NCI-H2227 (cell line): ENCODE results near the gene PSMB3.

Experiments
- DNase-seq: peaks from one replicate; lab custom pipeline; 2025; ENCODE audit not compliant: unreplicated experiment; lab: John Stamatoyannopoulos, UW

The PSMB3 gene

DNA sequence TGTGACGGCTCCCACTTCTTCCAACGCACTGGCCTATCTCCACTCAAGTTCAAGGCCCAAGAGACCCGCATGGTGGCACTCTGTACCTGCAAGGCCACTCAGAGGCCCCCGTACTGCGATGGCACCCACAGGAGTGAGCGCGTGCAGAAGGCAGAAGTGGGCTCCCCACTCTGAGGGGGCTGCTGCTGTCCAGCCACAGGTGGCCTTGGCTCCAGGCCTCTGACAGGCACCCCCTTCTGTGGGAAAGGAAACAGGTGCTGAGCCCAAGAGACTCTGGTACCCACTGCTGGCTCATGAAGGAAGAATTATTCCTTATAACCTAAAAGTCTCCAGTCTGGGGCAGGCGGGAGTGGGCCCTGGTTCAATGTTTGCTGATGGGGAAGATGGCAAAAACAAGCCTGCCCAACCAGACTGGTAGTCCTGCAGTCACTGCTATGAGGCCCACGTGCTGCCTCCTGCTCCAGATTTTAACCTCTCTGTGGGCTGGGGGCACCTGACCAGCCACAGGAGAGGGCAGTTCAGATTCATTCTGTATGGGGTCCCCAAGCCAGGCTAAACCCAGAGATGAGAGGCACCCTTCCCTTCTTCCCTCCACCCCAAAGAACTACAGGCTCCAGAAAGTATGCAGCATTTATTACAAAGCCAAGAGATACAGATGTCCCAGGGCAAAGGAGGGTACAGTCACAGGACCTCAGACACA, 19.1 kb upstream of the PSMB3 start:
- no peak for DNase-seq

DNA sequence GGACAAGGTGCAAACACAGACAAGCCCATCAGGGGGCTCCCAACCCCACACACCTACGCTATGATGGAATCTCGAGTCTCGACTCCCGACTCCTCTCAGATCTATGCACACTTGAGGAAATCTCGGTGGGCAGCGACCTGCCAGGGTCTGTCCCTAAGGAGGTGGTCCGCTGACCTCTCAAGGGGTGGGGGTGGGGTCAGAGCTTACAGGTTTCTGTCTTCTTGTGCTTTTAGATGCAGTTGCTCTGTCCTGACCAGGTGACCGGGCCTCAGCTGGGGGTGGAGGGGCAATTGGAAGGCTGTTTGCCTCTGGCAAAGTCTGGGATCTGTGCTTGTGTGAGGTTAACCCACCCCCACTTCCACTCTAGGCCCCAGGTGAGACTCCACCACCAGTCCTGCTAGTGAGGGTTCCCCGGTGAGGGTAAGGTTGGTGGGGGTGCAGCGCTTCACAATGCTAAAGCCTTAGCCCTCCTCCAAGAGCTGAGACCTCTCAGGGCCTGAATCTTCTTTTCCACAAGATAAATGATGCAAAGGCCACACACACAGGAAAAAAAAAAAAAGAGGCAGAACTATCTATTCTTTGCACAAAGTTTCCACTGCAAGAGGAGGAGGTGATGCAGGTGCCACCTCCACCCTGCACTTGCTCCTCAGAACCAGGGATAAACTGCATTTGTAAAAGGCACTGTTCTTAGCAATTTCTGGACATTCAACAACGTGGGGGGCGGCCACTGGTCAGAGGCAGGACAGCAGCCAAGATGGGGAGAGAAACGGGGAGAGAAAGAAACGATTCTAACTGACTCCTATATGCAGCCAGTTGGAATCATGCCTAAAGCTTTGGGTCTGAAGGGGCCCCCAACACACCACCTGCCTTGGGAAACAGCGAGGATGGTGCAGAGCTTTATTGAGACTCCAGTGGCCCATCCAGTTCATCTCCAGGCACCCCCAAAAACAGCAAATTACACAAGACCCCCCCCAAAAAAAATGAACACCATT, 18.3 kb upstream of the PSMB3 start:
- DNase-seq = no peak

DNA sequence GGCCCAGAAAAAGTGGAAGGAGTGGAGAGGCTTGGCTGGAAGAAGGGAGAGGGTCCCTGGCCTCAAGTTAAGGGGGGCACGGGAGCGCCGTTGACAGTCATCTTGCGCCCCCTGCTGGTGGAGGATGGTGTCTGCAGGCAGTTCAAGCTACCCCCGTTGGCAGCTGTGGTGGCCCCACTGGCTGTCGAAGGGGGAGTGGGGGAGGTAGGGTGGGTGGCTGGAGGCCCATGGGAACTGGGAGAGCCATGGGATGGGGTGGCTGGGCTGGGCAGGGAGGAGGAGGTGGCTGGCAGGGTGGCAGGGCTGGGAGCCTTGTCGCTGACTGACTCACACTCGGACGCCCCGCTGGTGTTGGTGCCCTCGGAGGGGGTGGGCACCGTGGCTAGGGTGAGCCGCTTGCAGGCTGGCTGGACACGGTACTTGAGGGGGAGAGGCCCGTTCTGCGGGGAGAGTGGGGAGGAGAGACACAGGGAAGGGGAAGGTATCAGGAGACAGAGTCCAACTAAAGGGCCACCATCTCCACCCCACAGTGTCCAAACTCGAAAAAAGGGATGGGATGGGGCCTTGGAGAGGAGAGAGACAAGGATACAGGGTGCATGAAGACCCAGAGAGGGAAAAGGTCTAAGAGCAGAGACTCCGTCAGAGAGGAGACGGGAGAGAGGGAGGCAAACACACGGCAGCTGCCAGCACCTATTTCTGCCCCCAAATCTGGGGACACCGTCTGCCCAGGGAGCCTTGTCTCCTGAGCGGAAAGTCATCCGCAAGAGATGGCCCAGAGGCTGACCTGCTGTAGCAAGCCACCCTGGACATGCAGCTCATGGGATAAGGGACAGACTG, 17.2 kb upstream of the PSMB3 start:
- peak; percentile 68 for DNase-seq

DNA sequence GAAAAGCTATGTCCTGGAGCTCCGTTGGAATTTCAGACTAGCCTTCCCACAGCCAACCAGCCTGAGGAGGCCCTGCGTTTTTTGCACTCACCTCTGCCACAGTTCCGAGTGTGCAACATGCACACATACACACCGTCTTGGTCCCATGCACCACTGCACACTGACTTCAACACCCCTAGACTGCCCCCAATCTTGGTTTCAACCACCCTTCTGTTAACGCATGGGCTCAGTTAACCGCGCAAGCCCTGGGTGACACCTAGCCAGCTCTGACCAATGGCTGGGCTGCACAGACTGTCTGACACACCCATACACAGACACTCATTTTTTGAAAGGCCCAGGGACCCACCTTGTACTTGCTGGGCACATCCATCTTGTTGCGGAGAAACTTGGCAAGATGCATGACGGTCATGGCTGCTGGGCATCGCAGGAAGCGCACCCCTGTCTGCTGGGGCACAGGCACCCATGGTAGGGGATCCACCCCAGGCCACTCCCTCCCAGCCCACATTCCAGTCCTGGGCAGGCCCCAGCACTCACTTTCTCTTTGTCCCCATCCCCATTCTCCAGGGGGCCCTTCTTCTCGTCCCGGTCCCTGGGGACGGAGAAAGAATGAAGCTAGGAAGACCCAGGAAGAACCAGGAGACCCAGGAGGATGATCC, 14.4 kb upstream of the PSMB3 start:
- DNase-seq = no peak

DNA sequence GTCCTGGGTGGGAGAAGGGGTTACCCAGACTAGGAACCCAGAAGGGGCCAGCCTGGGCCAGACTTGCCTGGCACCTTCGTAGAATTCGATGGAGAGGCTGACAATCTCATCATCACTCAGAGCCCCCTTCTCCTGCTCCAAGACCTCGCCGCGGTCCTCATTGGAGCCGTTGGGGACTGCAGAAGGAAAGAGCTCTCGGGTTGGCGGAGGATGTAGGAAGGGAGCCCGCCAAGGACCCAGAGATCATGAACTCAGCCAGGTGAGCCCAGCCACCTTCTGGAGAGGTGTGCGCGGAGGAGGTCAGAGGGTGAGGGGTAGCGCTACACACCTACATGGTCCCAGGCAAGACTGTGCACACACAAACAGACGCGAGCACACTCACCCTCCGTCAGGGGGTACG, 13.9 kb upstream of the PSMB3 start:
- DNase-seq = no peak

DNA sequence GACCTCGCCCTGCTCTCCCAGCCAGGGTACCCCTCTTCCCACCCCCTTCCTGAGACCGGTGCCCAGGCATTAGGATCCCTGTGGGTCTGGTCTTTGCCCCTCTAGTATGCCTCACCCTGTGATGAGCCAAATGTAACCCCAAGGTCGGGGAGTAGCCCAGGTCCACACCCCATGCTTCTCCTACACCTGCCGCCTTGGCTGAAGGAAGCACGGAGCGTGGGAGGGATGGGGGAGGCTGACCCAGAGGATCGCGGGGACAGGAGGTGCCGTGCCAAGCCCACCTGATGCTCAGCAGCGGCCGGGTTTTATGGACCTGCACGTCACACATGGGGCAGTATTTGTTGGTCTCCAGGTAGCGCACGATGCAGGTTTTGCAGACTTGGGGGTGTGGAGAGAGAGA, 13.2 kb upstream of the PSMB3 start:
- DNase-seq = no peak

DNA sequence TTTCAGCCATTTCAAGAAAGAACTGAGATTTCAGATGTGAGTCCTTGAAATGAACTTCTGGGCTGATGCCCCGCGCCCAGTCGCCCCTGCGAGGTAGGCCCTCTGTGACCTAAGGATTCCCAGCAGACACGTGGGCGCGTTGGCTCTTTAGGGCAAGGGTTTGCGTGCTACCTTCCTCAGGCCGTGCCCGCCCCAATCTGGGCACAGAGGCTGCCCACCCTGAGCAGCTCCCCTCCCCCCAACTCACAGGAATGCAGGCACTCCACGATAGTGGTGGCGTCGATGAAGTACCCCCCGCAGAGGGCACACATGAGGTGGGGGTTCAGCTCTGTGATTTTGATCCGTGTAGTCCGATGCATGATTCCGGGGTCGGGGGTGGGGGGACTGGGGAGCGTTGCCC, 12.5 kb upstream of the PSMB3 start:
- DNase-seq = no peak

DNA sequence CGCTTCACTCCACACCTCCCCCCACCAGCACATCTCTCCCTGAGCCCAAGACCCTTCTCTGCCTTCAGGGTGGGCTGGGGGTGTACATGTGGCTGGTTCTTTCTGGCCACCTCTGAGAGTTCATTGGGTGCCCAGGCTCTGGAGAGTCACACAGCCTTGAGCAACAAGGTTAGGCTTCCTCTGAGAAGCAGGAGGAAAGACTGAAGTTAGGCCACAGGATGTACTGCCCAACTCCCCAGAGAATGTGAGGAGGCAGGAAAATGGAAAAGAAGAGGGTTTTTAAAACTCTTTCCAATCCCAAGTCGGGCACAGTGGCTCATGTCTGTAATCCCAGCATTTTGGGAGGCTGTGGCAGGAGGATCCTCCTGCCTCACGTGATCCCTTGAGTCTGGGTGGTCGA, 11.7 kb upstream of the PSMB3 start:
- no peak for DNase-seq

DNA sequence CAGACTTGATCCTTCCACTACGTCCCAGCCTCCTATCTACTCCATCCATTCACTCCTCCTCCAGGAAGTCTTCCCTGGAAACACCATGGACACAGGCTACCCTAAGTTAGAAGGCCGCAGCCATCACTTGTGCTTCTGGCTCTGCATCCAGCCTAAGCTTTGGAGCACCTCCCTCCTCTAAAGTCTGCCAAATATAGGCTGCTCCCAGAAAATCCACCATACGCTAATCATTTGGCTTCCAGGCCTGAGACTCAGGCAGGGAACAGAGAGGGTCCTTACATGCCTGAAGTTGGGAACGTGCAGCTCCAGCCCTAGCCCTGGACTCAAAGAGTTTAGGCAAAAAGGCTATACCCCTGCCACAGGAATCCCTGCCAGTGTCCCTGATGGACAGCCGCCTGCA, 11.1 kb upstream of the PSMB3 start:
- no peak for DNase-seq

DNA sequence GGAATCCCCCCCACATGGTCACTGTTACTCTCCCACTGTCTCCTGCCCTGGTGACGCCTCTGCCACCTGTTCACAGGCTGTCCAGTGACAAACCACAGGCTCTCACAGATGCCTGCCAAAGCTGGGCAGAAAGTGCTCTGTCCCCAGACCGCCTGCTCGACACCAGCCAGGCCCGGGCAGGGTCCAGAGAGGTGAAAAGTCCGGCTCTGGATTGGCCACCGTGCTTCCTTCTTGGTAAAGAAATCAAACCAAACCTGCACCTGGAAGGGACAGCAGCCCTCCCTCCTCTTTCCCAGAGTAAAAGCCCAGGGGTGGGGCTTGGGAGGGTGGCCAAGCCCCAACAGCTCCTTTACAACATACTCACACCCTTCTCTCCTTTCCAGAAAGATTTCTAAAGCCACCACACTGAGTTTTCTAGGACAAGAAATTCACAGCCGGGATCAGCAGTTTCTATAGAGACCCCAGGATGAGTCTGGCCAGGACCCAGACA, 10.6 kb upstream of the PSMB3 start:
- DNase-seq = peak; percentile 65

DNA sequence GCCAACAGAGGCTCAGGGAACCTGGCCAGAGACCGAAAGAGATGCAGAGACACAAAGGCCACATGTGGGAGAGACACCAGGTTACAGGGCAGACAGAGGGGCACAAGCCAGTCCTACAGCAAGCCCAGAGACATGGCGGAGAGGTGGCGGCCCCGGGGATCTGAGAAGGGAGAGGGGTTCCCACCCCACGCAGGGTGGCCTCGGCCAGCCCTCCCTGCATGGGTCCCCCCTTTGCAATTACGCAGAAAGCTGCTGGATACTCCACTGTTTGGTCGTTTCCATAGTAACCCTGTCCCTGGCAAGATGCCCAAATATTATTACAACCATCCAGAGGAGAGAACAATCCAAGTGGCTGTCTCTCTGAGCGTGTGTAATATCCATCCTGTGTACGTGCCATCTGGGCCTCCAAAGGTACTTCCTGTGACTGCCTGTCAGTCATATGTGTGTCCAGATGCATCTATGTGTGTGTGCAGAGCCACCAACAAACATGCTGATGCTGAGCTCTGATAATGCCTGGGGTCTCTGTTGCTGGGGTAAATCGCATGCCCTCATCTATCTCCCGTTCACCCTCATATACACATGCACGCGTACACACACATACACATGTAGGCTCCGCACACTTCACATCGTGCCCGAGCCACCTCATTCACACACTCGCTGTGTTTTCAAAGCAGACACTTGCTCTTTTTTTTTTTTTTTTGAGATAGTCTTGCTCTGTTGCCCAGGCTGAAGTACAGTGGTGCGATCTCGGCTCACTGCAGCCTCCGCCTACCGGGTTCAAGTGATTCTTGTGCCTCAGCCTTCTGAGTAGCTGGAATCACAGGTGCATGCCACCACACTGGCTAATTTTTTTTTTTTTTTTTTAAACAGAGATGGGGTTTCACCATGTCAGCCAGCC, 9.9 kb upstream of the PSMB3 start:
- peak; percentile 98 for DNase-seq

DNA sequence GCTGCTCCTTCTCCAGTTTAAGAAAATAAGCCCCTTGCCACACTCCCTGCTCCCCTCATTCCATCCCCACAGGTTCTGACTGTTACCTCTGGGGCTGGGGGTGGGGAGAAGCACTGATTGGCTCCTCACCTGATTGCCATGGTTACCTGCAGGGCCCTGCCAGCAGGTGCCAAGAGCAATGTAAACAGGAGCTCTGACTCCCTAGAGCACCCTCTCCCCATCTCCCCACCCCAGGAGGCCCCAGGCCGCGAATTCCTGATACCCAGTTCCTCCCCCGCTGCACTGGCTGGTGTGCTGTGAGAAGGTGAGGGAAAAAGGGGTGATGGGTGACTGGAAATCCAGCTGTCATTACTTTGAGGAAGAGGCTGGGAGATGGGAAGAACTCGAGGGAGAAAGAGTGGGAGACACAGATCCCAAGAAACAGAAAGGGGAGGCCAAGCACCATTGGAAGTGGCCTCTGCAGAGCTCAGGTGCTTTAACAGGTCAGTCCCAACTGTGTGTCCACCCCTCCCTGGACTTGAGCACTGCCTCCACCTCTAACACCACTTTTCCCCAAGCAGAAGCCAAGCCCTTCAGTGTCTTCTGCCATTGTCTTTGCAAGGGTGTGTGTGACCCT, 8.9 kb upstream of the PSMB3 start:
- peak; percentile 22 for DNase-seq

DNA sequence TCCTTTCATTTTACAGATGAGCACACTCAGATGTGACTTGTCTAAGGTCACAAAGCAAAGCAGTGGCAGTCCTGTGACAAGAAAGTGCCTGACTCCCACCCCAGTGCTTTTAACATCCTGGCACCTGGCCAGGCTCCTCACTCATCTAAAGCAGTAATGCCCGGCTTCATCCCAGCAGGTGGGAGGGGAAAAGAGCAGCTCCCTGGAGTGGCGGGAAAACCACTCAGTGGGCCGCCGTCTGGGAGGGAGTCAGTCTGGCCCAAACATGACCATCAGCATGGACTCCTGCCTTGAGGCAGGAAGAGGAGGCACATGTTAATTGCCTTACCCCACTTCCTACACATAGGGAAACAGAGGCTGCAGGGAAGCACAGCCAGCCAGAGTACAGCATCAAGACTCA, 7.0 kb upstream of the PSMB3 start:
- peak; percentile 78 for DNase-seq

DNA sequence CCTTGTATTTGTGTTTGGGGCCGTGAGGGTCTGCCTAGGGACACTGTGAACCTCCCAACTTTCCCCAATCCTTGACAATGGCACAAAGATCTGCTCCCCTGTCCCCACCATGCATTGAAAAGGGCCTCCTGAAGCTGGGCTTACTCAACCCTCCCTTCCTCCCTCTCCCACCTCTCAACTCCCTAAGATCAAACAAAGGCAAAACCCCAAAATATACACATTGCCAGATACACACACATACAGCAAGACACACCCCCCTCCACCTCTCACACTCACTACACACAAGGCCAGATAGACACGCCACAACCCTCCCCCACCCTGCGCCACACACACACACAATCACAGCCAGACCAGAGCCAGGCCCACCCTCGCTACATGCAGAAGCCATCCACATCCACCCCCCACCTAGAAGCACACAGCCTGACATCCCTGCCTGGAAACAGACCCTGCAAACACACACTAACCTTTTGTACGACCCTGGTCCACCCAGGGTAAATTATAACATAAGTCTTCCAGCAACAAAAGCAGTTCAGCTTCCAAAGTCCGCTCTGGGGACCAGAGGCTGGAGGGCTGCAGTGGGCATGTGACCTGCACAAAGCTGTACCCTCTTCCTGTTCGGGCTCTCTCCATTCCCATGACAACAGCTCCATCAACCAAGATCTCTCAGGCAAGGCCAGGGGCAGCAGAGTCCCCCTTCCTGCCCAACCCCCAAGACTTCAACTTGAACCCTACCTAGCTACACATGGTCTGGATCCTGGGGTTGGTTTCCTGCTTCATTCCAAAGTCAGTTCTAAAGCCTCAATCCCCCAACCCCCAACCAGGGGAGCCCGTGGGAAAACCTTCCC, 6.3 kb upstream of the PSMB3 start:
- DNase-seq = peak; percentile 52

DNA sequence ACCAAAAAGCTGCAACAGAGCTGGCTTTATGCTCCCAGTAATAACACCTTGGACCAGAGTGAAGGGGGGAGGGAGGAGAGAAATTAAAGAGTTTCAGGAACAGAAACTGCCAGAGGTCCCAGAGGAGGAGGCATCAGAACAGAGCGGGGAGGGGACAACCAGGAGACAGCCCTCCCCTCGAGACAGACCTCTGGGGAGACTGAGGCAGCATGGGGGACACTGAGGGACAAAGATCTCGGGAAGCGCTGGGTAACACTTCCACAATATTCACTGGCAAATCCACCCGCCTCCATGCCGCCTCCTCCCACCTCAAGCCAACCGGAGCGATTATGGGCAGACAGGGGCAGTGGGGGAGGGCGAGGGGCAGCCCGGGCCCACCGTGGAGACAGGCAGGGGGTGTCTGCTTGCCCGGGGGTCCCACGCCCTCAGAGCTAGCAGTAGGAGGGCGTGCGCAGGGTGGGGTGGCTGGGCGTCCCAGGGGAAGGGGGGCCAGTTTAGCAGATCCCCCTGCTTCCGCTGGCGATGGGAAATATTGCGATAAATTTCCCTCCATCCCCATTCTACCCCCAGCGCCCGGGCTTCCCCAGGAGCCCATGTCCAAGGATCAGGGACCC, 5.6 kb upstream of the PSMB3 start:
- DNase-seq = no peak

DNA sequence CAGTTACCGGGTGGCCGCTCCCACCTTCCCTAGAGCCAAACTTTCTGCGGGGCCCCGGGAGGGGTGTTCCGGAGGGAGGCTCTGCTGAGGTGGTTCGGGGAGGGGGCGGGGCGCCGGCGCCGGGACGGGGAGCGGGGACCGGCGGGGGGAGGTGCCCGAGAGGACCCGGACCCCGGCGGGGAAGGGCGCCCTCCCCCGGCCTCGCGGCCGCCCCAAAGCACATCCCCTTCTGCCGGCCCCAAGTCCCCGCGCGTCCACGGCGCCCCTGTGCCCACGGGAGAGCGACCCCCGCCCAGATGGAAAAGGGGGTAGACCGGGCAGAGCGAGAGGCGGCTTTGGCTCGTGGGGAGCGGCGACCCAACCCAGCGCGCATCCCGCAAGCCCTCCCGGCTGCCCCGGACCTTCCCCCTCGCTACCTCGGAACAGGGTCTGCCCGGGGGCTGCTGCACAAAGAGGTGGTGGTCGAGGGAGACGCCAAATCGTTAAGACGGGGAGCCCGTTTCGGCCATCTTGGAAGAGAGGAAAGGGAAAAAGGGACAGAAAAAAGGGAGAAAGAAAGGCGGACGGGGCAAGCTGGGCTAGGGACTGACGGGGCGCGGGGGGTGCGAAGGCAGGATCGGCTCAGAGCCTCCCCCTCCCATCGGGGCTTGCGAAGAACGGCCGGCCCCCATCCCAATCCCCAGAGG, 4.9 kb upstream of the PSMB3 start:
- peak; percentile 61 for DNase-seq

DNA sequence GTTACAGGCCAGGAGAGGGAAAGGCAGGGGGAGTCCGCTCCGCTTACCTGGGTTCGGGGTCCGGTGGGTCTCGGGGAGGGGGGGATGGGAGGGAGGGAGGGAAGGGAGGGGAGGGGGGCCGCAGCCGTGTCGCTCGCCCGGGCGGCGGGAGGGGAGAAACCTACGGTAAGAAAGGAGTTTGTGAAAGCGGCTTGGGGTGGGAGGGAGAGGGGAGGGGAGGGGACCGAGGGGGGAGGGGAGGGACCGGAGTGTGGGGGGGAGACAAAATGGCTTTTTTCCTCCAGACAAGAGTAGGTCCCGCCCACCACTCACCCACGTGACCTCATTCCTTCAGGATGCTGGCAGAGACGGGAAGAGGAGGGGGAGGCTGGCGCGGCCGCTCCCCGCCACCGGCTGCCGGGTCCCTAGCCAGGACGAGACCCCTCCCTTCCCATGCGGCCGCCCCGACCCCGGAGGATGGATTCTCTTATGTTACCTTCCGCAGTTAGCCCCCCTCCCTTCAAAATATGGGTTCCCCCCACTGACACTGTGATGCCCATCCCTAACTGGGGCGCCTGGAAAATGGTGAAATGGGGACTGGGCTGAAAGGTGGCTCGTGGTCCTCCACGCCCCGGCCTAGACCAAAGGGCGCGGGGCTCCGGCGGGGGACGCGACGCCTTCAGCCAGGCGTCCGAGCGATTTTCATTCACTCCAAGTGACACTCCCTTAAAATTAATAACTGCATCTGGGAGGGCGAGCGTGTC, 4.2 kb upstream of the PSMB3 start, which contains the start of gene PCGF2:
Gene PCGF2, minus strand, starts transcription at position 188 of the 743 bp plus-strand sequence. CDS start 7,934 bp downstream, outside the sequence.
- DNase-seq = peak; percentile 96
